Stimulated activated CD8-positive, alpha-beta memory T cell treated with anti-CD3 and anti-CD28 coated beads, Interleukin-12 subunit alpha, Interleukin-12 subunit beta, amount 100 ng/mL, for 1 hour (primary cell): Measurements from ENCODE around the gene LAMB2.

ENCODE experiments used
- DNase-seq: peaks from one replicate; pipeline ENCODE4 v3.0.0-alpha.2; 2020; ENCODE audit warnings: low read depth

Gene LAMB2

GRCh38 chr3:49132437-49133225 lies at the start of gene LAMB2:
TSS of gene LAMB2 (minus strand) at chr3:49133050. CDS start at chr3:49132867, 183 bp downstream.
- no peak for DNase-seq

DNA sequence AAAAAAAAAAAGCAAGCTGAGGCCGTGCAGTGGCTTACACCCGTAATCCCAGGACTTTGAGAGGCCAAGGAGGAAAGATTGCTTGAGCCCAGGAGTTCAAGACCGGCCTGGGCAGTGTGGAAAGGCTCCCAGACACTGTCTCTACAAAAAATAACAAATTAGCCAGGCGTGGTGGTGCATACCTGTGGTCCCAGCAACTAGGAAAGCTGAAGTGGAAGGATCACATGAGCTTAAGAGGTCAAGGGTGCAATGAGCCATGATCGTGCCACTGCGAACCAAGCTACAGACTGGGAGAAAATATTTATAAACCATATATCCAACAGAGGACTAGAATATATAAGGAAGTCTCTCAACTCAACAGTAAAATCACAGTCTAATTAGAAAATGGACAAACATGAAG lies 48.5 kb upstream of the LAMB2 start:
- no peak for DNase-seq

- no peak for DNase-seq
These were observed 47.3 kb upstream of the LAMB2 start for GRCh38 chr3:49180116-49180515.

DNA sequence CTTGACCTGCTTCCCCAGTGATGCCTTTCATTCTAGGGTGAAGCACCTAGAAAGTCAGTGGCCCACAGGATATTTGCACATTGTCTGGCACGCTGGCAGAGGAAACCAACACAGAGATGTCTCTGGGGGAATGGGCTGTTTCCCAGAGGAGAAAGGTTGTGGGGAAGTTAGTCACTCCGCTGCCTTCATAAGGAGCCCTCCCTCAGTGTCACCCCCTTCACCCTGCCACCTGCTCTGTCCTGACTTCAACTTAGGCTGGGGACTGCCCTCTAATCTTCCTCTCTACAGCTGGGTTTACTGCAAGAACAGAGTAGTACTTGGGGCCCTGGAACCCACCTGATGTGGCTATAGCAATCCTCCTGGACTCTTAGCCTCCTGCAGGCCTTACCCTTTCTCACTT lies 44.2 kb upstream of the LAMB2 start:
- DNase-seq: no peak

DNA sequence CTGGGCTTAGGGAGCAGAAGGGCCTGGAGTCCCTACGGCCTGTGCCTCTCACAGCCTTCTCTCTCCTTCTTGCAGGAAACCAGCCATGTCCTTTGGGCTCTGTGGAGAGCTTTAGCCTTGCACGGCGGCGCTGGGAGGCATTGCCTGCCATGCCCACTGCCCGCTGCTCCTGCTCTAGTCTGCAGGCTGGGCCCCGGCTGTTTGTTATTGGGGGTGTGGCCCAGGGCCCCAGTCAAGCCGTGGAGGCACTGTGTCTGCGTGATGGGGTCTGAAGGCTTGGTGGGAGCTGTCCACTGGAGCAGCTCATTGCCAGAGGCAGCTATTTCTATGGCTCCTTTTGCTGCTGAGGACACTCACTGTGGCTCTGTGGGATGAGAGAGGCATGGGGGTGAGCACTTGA lies 42.7 kb upstream of the LAMB2 start:
- DNase-seq: no peak

GRCh38 chr3:49174397-49174985 lies 41.6 kb upstream of the LAMB2 start:
- DNase-seq: no peak

DNA sequence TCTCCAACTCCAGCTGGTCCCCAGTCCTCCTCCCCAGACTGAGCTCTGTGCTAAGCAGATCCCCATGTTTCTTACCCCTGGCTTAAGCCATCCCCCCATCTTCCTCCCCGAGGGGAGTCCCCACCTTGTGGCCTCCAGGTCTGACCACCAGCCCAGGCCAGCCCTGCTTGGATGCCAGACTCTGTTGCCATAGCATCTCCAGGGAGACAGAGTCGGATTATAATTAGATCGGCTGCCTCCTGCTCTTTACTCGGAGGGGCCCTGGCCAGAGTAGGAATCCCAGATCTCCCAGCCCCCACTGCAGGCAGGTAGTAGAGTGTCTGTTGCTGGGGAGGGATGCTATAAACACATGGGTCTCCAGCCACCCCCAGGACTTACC lies 40.9 kb upstream of the LAMB2 start:
- no peak for DNase-seq

DNA sequence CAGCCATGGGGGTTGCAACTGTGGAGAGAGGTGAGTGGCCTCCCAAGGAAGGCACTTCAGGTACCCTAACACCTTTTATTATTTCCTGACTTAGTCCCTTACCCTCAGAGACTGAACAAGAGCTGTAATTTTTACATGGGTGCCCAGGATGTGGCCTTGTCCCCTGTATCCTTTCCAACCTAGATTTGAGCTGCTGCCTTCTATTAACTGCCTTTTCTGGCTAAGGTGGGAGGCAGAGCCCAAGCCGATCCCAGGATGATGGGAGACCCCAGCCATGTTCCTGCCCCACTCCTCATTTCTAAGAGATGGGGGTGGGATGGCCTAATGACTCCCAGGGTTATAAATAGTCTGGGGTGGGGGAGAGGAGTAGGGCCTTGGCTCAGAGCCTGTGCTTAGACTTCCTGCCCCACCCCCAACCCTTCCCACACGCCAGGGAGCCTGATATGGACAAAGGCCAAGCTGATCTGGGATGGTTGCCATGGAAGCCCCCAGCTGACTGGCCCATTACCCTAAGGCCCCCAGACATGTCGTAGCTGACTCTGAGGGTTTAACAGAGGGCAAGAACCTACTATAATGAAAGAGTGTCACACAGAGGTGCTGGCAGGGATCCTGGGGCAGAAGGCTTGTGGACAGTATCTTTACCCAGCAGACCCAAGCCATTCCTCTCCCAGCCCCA lies 40.4 kb upstream of the LAMB2 start:
- no peak for DNase-seq

- DNase-seq: no peak
These were observed 39.7 kb upstream of the LAMB2 start for GRCh38 chr3:49172551-49173041.

- DNase-seq: no peak
These were observed 39.1 kb upstream of the LAMB2 start for GRCh38 chr3:49171775-49172500.

GRCh38 chr3:49171119-49171774 lies 38.4 kb upstream of the LAMB2 start, which contains the start of gene KLHDC8B:
TSS of gene KLHDC8B (plus strand) at chr3:49171598. CDS start at chr3:49172770, 1,172 bp downstream.
- peak; percentile 66 for DNase-seq

- DNase-seq: no peak
These were observed 37.9 kb upstream of the LAMB2 start for GRCh38 chr3:49170744-49171118.

- no peak for DNase-seq
These were observed 34.1 kb upstream of the LAMB2 start for GRCh38 chr3:49166752-49167556.

DNA sequence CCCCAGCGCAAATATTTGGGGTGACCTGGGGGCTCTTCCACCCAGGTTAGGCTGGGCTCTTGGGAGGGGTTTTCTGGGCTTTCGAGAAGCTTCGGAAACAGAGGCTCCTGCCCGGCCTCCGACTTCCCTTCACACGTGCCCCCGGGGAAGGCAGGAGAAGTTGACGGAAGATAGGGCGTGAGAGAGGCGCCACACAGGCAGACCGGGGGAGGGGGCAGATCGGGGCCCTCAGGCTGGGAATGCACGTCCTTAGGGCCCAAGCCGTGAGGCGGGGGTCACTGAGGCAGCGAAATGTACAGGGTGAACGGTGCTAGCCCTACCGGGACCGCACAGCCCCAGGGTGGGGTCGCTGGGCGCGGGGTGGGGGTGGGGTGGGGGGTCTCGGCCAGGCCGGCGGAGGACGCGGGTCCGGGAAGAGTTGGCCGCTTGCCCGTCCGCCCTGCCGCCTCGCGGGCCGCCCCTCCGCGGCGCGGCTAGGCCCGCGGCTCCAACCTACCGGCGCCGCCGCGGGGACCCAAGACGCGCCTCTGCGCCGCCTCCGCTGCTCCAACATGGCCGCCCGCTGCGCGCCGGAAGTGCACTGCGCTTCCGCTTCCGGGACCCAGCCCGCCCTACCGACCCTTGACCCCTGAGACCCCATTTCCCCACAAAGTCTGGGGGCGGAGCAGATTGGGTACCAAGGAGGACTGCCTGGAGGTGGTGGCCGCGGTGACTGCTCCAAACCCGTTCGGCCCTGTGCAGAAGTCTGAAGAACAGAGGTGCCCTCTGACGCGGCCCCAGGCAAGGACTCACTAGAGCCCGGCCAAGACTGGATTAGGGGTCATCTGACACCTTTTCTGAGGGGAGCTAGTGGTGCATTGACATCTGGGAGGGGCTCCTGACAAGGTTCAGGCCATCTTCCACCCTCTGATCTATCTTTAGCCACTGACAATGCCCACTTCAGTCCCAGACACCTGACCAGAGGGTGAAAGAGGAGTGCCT lies 33.2 kb upstream of the LAMB2 start, which contains the start of gene CCDC71:
TSS of gene CCDC71 (minus strand) at position 561 of the 981 bp plus-strand sequence. CDS start 2,123 bp downstream, outside the sequence.
- DNase-seq: peak; percentile 61

DNA sequence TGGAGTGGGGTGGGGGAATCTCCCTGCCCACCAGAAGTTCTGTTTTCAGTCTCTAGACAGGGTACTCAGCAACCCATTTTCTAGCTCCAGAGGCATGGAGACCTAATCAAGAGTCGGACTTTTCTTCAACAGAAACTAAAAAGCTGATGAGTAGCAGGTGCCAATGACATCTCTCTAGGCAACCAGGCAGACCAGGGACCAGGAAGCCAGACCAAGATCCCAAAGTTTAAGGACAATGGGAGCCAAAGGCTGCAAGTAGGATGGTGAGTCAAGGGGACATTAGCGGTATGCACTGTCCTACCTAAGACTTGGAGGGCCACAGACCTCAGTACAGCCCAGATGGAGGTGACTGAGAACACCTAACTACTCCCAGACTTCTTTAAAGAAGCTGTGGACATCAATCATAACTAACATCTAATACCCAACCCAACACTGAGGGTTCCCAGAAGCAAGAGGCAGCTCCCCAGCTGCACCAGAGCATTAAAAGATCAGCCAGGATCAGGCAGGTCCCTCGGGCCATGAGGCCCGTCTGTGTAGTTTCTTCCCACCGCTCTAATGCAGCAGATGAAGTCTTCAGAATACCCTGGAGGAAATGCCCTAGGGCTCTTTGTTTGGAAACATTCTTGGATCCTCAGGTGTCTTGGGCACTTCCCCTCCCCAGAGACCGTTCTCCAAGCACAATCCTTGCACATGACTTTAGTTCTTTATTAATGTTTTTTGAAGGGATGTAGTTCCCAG lies 32.3 kb upstream of the LAMB2 start:
- no peak for DNase-seq

- no peak for DNase-seq
These were observed 30.8 kb upstream of the LAMB2 start for GRCh38 chr3:49163609-49164008.

DNA sequence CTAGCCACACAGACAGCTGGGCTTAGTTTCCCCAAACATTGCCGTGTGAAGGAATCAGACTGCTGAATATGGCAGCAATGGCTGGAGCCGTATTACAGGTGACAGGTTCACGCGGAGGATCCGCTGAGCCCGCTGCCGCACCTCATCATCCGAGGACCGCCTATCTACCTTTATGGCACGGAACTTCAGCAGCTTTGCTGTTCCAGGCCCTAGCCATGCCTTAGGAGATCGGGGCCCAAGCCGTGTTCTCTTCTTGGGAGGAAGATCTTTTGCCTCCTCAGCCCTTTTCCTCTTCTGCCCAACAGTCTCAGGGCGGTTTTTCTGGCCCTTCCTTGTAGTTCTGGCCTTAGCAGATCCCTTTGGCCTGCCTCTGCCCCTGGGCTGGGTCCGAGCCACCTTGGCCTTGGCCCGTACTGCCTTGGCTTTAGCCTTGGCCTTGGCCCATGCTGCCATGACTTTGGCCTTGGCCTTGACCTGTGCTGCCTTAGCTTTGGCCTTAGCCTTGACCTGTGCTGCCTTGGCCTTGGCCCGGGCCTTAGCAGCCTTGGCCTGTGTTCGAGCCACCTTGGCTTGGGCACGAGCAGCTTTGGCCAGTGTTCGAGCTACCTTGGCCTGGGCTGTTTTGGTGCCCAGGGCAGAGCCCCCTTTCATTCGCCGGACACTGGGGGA lies 30.0 kb upstream of the LAMB2 start:
- DNase-seq: no peak

DNA sequence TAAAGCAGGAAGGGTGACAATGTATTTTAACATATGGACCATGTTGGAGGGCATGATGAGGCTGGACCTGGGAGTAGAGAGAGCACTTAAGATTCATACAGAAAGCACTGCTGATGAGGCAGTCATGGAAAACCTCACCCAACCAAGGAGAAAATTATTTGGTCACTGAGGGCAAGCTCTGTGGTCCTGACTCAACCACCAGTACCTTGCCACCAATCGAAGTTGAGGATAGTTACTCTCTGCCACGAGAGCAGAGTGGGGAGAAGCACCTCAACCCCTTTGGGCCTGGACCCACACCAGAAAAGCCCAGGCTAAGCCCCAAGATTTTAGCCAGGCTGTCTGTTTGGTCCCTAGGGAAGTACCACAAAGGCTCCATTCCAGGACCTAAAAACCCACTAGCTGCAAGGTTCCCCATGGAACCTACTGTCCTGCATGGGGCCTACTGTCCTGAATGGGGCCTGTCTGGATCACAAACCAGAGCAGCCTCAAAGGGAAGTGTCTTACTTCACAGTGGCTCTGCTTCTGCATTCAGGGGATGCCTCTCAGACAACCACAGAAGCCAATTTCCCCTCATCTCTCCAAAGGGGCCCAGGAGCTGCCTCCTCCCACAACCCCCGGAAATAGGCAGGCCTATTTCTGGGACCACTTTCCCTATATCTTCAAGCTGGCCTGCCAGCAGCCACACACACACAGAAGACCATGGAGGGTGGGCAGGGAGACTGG lies 29.1 kb upstream of the LAMB2 start:
- no peak for DNase-seq
